DMS153 (cell line): ENCODE results near the gene PAOX.
"Not testable (repeated sequence)": the region's sequence is repeated elsewhere in the genome, so short reads cannot be mapped to it uniquely, and the experiment has no call there.

ENCODE experiments used
- DNase-seq: peaks from one replicate; lab custom pipeline; 2025; lab: John Stamatoyannopoulos, UW

The PAOX gene

GRCh38 chr10:133364645-133365431 is 14.2 kb upstream of the PAOX start:
- DNase-seq, result peak; percentile 87

GRCh38 chr10:133365461-133366129 is 13.5 kb upstream of the PAOX start:
- DNase-seq, result no peak

DNA sequence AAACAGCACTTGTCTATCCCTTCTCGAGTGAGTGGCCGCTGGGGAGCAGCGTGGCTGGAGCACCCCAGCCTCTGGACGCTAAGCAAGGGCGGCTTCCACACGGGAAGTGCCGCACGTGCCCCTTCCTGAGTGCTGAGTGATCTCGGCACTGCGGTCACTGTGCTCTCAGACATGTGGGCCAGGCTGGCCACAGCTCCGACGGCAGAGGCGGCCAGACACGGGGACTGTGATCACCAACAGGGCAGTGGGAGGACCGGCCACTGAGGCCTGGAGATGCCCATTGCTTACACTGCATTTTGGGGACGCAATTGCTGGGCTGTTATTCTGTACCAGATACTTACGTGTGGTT is 13.0 kb upstream of the PAOX start:
- DNase-seq, result no peak

DNA sequence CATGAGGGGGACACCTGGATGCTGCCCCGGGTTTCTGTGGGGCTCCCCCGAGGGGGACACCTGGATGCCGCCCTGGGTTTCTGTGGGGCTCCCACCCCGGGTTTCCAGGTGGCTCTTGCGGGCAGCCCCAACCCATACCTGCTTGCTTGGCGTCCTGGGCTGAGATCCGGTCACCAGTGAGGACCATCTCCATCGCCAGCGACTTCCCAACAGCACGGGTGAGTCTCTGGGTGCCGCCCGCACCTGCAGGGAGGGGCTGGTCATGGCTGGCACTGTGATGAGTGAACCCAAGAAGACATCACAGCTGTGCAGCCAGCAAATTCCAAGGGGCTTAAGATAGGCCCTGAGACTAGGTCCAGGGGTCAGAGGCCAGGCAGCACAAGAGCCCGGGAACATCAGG is 12.3 kb upstream of the PAOX start:
- no peak for DNase-seq

DNA sequence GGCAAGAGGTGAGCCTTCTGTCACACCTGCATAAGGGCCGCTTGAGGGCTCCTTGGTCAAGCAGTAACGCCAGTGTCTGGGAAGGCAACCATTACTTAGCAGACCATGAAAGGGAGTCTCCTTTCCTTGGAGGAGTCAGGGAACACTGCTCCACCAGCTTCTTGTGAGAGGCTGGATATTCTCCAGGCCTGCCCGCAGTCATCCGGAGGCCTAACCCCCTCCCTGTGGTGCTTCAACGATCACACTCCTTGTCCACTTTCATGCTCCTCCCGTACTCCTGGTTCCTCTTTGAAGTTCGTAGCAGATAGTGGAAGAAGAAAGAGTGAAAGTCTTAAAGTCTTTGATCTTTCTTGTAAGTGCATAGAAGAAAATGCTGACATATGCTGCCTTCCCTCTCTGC is 11.6 kb upstream of the PAOX start:
- DNase-seq, result not testable (repeated sequence)

DNA sequence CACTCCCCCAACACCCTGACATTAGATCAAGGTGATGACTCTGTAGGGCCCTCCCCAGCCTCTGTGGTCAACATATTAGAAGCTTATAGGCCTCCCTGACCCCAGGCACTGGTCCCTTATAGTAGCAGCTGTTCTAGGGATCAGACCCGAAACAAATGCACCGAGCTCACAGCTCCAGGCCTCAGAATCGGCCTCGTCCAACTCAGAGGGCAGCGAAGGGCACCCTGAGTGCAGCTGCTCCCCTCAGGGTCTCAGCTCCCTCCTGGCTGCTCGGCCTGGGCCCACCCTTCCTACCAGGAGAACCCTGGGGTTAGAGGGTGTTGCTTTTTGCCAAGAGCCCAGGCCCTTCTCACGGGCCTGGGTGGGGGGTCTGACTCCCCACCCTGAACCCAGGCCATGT is 10.9 kb upstream of the PAOX start:
- no peak for DNase-seq

GRCh38 chr10:133370030-133370786 is 8.9 kb upstream of the PAOX start:
- DNase-seq, result no peak

GRCh38 chr10:133372507-133372906 is 6.6 kb upstream of the PAOX start:
- no peak for DNase-seq

- DNase-seq, result peak; percentile 80
These were observed 5.6 kb upstream of the PAOX start, which contains the start of gene ECHS1 for GRCh38 chr10:133373174-133374090. ECHS1 (minus strand) TSS chr10:133373354; CDS start chr10:133373333, 21 bp downstream.

DNA sequence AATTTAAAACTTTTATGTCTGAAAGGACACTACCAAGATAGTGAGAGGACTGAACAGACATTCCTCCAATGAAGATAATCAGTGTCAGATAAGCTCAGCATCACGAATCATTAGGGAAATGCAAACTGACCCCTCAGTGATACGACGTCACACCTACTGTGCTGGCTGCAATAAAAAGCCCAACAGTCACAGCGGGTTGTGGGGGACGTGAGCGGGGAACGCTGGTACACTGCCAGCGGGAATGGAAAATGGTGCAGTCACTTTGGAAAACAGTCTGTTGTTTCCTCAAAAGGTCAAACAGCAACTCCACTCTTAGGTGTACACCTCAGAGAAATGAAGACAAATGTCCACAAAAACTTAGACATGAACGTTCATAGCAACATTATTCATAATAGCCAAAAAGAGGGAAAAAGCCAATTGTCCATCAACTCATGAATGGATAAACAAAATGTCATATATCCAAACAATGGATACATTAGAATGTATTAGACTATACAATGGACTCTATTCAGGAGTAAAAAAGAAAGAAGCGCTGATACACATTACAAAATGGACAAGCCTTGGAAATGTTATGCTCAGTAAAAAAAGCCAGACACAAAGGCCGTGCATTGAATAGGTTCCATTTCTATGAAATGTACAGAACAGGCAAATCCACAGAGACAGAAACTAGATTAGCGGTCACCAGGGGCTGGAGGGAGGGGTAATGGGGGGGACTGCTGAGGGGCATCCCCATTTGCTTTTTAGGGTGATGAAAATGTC is 3.5 kb upstream of the PAOX start:
- no peak for DNase-seq

GRCh38 chr10:133376183-133376582 is 2.9 kb upstream of the PAOX start:
- DNase-seq, result not testable (repeated sequence)

DNA sequence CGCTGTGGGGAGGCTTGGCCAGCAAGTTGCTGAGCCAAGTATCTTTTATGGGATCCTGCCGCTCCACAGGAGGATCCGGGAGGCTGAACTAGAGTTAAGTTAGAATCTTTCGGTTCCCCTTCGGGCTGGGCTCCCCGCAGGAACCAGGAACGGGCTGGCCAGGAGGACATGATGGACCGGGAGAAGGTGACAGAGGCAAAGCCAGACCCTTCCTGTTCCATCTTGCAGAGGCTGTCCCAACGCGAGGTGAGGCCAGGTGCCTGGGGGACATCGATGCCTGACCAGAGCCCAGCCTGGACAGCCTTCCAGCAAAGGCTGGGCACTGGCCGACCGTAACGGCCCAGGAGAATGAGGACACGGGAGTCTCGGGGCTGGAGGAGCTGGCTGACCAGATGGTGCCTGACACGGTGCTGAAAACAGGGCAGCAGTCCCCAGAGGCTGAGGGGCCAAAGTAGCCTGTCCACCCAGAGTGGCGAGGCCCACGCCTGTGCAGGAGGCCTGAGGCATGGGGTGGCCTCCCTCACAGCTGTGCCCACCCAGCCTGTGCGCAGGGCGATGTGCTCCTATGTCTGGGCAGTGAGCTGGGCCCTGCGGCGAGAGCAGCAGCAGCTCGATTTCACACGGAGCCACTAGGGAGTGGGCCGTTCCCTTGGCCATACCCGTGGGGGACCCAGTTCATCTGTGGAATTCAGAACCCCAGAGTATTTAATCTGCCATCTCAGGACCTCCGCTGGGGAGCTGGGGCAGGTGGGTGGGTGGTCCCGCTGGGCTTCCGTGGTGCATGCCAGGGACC is 1.8 kb upstream of the PAOX start:
- DNase-seq, result no peak

DNA sequence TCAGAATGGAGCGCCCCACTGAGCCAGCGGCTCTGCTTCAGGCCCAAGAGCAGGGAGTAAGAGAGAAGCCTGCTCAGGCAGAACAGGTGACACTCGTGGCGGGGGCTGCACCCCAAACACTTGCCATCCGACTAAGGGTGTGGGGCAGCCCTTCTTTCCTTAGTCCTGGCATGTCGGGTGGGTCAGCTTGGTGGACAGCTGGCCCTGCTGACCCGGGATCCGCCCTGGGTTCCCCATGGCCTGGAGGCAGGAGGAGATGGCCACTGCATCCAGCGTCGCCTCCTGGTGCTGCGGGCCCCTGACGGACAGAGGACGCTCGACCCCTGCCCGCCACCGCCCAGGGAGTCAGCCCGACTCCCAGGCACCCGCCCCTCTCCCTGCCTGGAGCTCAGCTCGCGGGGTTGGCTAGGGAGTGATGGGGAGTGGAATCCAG is 1.2 kb upstream of the PAOX start:
- DNase-seq, result no peak

DNA sequence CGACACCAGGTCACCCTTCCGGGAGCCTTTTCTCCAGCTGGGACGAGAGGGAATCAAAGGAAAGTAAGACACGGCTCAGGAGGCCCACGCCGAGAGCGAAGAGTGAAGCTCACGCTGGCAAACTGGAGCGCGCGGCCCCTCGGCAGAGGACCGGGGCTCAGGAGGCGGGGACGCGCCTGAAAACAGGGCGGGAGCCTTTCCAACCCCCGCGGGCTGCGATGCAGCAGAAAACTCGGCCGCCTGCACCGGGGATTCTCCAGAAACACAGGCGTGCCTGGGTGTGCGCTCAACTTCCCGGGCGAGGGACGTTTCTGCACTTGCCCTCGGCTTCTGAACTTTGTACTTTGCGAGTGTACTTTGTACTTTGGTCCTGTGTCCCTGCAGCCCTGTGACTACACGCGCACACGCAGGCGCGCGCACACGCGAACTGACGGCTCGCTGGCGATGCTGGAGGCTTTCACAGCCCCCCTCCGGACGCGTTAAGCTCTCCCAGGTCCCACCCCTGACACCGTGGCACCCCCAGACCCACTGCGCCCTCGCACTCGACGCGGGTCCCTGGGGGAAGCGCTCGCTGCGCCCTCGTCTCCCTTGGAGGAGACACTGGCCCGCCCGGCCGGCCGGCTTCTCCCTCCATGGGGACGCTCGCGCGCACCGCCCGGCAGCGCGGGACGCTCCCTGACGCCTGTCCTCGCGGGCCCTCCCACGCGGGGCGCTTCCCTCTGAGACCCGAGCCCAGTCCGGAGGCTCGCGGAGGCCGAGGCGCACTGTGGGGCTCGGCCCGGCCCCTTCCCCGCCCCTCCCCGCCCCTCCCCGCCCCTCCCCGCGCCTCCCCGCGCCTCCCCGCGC is 588 bp upstream of the PAOX start:
- no peak for DNase-seq

GRCh38 chr10:133379801-133380666 is 972 bp downstream of the PAOX start:
- DNase-seq, result no peak

GRCh38 chr10:133381036-133381435 is 2.0 kb downstream of the PAOX start:
- DNase-seq, result no peak

DNA sequence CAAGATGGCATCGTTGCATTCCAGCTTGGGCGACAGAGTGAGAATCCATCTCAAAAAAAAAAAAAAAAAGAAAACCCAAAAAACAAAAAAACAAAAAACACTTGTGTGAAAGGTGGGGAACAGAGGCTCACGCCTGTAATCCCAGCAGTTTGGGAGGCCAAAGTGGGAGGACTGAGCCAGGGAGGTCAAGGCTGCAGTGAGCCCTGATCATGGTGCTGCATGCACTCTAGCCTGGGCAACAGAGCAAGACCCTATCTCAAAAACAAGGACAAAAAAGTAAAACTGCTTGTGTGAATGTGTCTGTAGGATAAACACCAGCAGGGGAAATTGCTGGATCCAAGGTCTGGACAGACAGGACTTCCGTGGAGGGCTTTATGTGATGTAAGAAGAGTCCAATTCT is 4.5 kb downstream of the PAOX start:
- DNase-seq, result no peak

DNA sequence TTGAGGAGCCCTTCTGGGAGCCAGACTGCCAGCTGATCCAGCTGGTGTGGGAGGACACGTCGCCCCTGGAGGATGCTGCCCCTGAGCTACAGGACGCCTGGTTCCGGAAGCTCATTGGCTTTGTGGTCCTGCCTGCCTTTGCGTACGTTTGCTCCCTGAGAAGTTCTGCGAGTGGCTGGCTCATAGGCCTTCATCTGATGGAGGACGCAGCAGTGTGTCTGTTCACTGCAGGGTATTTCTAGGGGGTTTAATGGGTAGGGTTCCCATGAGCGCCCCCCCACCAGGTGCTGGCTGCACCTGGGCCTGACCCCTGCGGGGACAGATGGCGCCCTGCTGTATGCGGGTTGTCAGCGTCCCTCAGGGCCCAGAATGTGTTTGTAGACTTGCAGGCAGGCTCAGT is 5.0 kb downstream of the PAOX start:
- DNase-seq, result no peak
